Epithelial cell of esophagus (primary cell): ENCODE results near the gene ZNF217.
A peak's percentile ranks its signal among the peaks of the same experiment; 100 is the strongest.

Experiments used
- DNase-seq: peaks from one replicate; pipeline ENCODE4 v3.0.0; 2010; ENCODE audit warnings: low read depth
- H3K4me3 ChIP-seq: 2 replicates; pipeline ENCODE4 v1.5.1; 2011; ENCODE audit warnings: mild to moderate bottlenecking, low read length, control low read depth
- TF ChIP-seq, protein P1 (sequence below): IDR thresholded peaks from 2 replicates; pipeline ENCODE4 v1.5.1; 2011; ENCODE audit warnings: low read depth, mild to moderate bottlenecking, low read length, control low read depth, inconsistent platforms; ENCODE audit not compliant: insufficient read depth; ENCODE audit errors: missing control alignments

ZNF217 gene

DNA sequence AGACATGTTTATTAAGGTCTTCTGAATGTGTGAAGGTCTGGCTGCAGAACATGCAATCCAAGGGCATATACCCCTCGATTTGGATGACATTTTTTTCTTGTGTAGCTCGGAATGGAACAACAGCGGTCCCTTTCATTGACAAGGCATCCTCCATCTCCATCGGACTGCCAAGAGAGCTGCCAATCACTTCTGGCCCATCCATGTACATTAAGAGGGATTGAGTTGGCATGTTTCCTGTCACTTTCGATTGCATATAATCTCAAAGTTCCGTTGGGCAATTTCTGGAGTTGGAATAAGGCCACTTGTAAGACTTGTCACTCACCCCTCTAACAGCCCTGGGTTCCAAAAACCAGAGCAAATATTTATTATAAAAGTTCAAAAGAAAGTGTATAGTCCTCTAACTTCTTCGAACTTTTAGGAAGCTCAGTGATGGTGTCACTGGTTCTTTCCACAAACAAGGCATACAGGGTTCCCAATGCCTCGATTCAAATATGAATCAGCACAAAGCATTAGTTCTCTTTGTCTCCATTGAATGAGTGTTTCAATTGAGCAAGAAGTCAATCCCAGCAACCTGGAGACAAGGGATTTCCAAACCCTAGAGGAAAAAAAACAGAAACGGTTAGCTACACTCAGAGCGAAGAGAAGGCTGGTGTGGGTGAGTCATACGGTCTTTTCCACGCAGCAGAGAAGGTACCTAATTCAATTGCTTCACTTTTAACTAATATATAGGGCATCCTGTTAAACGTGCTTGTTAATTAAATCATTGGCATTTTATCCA, 10.9 kb downstream of the ZNF217 start:
- no peak overlapping the region for H3K4me3 ChIP-seq
- peak; percentile 99 for DNase-seq
- TF ChIP-seq, protein P1, sequence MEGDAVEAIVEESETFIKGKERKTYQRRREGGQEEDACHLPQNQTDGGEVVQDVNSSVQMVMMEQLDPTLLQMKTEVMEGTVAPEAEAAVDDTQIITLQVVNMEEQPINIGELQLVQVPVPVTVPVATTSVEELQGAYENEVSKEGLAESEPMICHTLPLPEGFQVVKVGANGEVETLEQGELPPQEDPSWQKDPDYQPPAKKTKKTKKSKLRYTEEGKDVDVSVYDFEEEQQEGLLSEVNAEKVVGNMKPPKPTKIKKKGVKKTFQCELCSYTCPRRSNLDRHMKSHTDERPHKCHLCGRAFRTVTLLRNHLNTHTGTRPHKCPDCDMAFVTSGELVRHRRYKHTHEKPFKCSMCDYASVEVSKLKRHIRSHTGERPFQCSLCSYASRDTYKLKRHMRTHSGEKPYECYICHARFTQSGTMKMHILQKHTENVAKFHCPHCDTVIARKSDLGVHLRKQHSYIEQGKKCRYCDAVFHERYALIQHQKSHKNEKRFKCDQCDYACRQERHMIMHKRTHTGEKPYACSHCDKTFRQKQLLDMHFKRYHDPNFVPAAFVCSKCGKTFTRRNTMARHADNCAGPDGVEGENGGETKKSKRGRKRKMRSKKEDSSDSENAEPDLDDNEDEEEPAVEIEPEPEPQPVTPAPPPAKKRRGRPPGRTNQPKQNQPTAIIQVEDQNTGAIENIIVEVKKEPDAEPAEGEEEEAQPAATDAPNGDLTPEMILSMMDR = no peak

DNA sequence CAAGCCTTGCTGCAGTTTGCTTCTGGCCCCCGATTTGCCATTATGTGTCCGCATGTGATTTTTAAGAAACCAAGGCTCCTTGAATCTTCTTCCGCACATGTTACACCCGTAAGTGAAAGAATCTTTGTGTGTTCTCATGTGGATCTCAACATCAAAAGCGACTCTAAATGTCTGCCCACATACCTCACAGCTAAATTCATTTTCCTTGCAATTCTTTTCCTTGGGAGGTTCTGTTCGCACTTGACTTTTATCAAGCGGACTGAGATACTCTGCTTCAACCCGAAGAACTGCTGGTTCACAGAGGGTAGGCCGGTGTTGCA, 11.4 kb downstream of the ZNF217 start:
- TF ChIP-seq, protein P1 = no peak
- no peak overlapping the region for H3K4me3 ChIP-seq

DNA sequence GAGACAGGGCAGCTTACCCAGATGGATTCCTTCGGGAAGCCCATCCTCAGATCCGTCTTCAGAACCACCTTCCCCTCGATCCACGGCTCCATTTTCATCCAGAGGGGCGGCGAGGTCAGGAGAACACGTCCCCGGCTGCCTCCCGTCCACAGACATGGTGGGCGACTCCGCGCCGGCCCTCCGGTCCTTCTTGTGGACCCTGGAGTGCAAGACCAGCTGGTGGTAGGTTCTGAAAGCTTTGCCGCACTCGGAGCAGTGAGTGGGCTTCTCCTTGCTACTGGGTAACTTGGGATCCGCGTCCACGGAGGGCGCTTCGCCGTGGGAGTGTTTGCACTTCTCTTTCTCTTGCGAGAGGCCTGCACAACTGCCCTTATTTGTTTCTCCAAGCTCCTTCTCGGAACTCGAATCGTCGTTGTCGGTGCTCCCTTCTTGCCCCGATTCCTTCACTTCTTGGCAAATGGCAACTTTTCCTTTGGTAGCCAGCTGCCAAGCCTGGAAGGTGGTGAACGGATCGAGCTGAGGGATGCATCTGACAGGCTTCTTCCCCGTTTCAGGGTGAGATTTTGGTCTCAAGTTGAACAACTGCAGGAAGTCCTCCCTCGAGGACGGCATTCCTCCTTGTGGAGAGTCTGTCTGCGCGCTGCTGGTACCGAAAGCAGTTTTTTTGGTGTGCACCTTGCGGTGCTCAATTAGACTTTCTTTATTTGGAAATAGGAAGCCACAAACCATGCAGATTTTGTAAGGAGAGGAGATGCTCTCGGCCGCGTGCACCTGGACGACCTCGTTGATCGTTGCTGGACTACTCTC, 12.0 kb downstream of the ZNF217 start:
- TF ChIP-seq, protein P1 = no peak
- no peak overlapping the region for H3K4me3 ChIP-seq
- DNase-seq = no peak

More for the DNA sequence above, 11.4 kb downstream of the ZNF217 start:
- DNase-seq = no peak

DNA sequence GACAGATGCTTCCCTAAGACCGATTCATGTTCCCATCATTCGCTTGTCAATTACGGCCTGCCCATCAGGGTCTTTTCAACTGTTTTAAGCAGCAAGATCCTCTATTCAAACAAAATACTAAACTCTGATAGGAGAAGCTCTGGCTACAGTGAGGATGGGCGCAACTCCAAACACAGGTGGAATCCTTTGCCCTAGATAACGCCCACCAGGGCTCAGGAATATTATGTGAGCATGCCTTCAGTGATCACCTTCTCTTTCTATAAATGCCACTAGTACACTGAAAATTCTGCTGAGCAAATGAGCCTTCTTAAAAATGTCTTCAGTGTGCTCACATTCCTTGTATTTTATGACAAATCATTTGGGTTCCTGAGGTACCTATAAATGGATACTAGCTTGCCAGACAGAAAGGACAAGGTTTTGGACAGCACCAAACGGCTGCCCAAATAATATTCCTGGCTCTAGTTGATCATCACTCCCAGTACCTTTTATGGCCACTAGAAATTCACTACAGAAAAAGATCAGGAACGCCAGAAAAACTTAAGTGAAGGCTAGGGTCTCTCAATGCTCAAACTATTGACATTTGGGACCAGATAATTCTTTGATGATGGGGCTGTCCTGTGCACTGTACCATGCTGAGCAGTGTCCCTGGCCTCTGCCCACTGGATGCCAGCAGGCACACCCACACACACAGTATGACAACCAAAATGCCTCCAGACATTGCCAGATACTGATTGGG, 13.1 kb downstream of the ZNF217 start:
- TF ChIP-seq, protein P1 = no peak
- no peak overlapping the region for H3K4me3 ChIP-seq
- DNase-seq = no peak

DNA sequence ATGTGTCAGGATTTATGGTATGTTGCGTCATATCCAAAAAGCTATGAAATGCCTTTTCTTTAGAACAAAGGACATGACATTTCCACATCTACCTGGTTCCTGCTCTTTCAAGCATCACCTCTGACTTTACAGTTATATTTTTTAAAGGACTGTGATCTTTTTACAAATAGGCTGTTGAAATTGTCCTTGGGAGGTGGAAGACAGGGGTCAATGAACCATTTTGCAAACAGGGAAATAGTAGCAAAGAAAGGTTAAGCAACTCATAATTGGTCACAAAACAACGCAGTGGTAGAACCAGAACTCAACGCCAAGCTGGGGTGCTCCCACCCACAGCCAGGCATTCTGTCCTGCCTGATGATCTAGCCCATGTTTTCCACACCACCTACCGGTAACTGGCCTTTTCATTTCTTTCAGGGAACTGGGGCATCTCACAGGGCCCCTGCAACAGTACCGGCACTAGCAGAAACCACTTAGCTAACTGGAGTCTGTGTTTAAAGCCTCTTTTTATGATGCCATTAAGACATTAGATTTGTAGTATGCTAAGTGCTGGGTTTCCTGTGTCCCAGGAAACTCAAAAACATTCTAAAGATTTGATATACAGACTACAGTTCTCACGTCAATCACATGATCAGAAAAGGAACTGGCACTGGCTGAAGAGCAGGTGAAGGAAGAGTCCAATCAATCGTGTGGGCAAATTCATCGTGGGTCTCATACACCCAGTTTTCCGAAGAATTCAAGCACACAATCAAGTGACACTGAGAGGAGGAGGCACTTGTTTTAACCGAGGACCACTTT, 13.9 kb downstream of the ZNF217 start:
- peak; percentile 87 for DNase-seq
- peak overlapping the region; percentile 3 for H3K4me3 ChIP-seq

DNA sequence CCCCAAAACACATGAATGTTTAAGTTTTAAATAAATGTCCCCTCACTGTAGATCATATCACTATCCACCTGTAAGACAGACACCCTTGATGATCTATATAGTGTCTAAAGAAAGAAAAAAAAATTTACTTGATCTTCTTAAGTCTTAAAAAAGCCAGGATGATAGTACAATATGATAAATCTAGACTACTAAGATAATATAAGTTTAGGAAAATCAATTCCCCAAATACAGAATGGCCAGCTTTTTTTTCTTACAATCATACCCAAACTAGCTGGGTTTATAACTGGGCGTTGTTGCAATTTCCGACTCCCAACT, 14.4 kb downstream of the ZNF217 start:
- DNase-seq = no peak
- H3K4me3 ChIP-seq = no peak overlapping the region
- TF ChIP-seq, protein P1 = no peak

More for the DNA sequence above, 13.9 kb downstream of the ZNF217 start:
- TF ChIP-seq, protein P1 = no peak
